SKM-1 treated with dmso at 0.1 percent for 144 hours (cell line): ENCODE measurements around the gene COQ9.
"Not testable (repeated sequence)": the region's sequence is repeated elsewhere in the genome, so short reads cannot be mapped to it uniquely, and the experiment has no call there.

Source experiments
- DNase-seq: peaks from one replicate; lab custom pipeline; 2025; ENCODE audit not compliant: unreplicated experiment; lab: John Stamatoyannopoulos, UW

Gene COQ9

DNA sequence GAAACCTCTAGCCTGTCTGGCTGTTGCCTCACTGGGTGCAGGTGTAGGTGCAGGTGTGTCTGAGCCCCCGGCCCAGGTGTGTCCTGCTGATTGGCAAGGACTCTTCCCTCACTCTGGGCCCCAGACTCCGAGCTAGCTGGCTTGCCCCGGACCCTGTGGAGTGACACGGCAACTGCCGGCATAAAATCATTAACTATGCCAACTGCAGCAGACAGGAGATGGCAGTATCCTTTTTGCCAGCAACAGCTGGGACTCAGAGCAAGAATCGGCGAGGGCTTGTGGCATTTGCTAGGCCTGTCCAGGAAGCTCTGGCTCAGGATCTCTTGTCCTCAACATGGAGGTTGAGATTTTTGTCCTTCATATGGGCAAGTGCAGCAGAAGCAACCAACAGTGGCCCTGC is 20.9 kb upstream of the COQ9 start:
- no peak for DNase-seq

GRCh38 chr16:57427307-57427706 is 20.0 kb upstream of the COQ9 start:
- DNase-seq, result no peak

DNA sequence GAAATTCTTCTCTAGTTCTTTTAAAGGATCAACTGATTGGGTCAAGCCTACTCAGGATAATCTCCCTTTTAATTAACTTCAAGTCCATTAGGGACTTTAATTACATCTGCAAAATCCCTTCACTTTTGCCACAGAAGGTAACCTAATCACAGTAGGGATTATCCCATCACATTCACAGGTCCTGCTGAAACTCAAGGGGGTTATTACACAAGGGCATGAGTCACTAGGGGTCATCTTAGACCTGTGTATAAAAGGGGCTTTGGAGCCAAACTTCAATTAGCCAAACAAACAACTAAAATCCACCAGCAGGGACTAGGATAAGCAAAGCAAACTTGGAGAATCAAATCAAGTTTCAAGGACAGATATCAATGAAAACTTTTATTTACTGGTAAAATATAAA is 19.5 kb upstream of the COQ9 start:
- DNase-seq, result no peak

- no peak for DNase-seq
Measured at GRCh38 chr16:57430955-57431354, 16.3 kb upstream of the COQ9 start.

- no peak for DNase-seq
Measured at GRCh38 chr16:57432505-57432904, 14.8 kb upstream of the COQ9 start.

- DNase-seq, result no peak
Measured at GRCh38 chr16:57432989-57433388, 14.3 kb upstream of the COQ9 start.

GRCh38 chr16:57434003-57434402 is 13.3 kb upstream of the COQ9 start:
- DNase-seq, result no peak

- no peak for DNase-seq
Measured at GRCh38 chr16:57435838-57436237, 11.4 kb upstream of the COQ9 start.

DNA sequence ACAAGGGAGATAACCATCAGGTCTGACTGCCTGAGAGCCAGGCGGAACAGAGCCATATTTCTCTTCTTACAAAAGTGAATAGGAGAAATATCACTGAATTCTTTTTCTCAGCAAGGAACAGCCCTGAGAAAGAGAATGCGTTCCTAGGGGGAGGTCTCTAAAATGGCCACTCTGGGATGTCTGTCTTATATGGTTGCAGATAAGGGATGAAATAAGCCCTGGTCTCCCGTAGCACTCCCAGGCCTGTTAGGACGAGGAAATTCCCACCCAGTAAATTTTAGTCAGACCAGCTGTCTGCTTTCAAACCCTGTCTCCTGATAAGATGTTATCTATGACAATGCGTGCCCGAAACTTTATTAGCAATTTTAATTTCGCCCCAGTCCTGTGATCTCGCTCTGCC is 7.3 kb upstream of the COQ9 start:
- DNase-seq, result not testable (repeated sequence)

- not testable (repeated sequence) for DNase-seq
Measured at GRCh38 chr16:57440551-57440950, 6.7 kb upstream of the COQ9 start.

GRCh38 chr16:57444711-57445110 is 2.6 kb upstream of the COQ9 start:
- DNase-seq, result no peak

- DNase-seq, result no peak
Measured at GRCh38 chr16:57445510-57445909, 1.8 kb upstream of the COQ9 start.

GRCh38 chr16:57446531-57447185 is 621 bp upstream of the COQ9 start:
- DNase-seq, result no peak

- no peak for DNase-seq
Measured at GRCh38 chr16:57452021-57452420, 4.7 kb downstream of the COQ9 start.

DNA sequence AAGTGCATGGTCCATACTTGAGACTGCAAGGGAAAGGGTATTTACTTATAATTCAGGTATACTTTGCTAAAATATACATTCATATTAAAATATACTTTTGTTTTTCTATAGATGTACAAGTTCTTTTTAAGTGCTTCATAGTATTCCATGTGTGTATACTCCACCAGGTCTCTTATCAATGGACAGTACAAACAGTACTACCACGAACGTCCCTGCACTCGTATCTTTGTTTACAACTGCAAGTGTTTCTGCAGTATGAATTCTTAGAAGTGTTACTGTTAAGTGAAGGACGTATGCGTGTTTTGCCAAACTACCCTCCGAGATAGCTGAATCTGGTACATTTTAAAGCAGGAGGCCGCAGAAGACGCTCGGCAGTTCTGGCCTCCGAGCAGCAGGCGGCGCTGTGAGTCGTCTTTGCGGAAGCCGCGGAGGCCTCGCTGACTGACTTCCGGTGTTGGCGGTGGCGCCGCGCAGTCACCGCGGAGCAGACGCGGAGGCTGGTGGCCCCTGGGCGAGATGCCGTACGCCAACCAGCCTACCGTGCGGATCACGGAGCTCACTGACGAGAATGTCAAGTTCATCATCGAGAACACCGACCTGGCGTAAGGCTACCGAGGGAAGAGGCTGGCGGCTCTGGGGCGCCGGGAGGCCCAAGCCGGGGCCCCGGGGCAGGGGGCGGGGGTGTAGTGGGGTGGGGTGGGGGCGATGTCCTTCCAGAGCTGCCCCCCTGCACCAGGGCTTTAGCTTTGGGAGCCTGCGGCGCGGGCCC is 15.1 kb downstream of the COQ9 start, which contains the start of gene POLR2C:
Gene POLR2C (plus strand): TSS at position 471 of the 769 bp plus-strand sequence. CDS start 46 bp downstream, at position 517.
- peak; percentile 58 for DNase-seq

- DNase-seq, result no peak
Measured at GRCh38 chr16:57462978-57463362, 15.7 kb downstream of the COQ9 start.

GRCh38 chr16:57464523-57464922 is 17.2 kb downstream of the COQ9 start:
- DNase-seq, result no peak

DNA sequence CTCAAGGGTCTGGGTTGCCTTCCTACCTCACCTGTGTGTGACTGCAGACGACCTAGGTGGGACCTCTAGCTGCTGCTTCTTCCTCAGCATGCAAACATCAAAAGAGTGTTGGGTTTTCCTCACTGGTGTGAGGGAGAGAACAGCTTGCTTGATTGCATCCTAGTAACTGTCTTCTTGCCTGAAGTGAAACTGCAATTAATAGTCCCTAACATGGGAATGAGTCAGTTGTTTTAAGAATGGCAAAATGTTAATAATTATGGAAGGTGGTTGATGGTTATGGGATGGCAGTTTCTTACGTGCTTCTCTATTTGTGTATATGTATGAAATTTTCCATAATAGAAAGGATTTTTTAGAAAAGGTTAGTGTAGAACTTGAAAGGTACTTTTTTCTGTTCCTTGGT is 21.1 kb downstream of the COQ9 start:
- DNase-seq, result no peak

- no peak for DNase-seq
Measured at GRCh38 chr16:57469046-57469445, 21.8 kb downstream of the COQ9 start.

GRCh38 chr16:57469917-57470470 is 22.7 kb downstream of the COQ9 start:
- no peak for DNase-seq

DNA sequence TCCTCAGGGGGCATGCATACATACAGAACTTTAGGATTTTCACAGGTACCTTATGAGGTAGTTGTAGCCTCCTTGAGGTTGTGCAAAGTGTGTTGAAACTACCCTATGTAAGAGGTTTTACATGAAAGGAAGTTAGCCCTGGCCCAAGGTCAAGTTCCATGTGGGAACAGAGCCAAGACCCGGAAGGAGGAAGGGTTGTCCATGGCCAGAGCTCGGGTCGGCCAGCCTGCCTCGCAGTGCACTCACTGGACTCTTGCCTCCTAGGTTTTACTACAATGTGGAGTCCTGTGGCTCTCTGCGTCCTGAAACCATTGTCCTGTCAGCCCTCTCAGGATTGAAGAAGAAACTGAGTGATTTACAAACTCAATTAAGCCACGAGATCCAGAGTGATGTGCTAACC is 23.4 kb downstream of the COQ9 start:
- no peak for DNase-seq

DNA sequence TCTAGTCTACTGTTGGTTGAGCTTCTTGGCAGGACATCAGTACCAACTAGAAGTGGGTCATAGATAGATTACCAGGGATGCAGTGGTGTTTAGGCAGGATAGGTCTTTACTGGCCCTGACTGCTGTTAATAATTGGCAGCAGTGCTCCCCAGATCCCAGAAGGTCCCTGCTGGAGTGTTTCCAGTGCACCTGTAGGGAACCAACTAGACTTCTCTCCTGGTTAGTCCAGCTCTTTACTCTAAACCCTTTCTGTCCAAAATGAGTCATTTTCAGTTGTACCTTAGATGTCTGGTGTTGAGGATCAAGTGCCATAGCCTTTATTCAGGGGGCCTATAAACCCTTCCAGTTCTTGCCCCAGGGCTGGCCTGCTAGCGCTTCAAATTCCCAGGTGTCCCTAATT is 23.9 kb downstream of the COQ9 start:
- no peak for DNase-seq
